ENCODE data around the gene KRTAP5-2. TPM values are rescaled to one million over a fixed set of nuclear protein-coding genes. Genes with fewer than 3 reads are reported as not detected.

The KRTAP5-2 gene
- total RNA-seq, 4 donors from 2014 or later = 1.7 to 12.0 (median 4.6) TPM; not detected in 1

DNA sequence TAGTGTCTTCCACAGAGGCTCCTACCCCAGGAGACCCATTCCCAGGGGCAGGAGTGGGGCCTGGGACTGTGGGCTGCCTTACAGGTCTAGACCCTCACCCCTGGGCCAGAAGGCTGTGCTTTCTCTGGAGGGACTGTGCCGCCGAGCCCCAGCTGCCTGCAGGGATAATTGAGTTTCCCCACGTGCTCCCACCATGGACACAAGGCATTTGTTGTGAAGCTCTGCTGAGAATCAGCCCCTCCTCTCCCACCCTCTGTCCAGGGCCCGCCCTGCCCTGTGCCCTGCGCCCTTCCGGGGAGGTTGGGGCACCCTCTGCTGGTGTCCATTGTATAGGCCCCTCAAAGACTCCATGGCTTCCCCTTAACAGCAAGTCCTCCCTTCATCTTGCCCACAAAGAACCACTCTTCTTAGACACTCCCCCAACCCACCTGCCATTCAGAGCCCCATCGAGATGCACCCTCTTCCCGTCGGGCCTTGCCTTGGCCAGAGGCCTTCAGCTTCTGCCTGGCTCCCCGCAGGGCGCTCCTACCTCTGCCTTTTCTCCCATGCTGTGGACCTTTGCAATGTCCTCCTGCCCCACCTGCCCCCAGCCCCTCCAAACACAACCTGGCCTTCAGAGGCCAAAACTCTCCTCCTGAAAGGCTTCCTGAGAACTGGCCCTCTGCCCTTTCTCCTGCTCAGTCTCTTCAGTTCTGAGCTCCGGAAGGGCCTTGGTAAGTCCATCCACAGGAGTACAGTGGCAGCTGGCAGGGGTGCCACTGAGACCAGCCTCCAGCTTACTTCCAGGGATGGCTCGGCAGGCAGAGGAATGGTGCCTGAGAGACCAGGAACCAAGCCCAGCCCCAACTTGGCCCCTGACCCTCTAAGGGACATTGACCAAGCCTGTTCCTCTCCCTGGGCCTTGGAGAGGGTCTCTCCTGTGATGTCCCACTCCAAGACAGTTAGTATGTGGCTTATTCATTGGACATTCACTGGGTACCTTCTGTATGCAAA is 48.5 kb downstream of the KRTAP5-2 start:
- Histone ChIP-seq H3K4me1 (peaks cover 34% of the 10 kb centered on the region), H3K27me3 (peaks cover 53% of the 10 kb centered on the region), H3K36me3 (no peaks in the 10 kb centered on the region), H3K27ac (no peak overlapping the region), H3K9me3 (no peaks in the 10 kb centered on the region), H3K4me3 (no peak overlapping the region)
- 84% methylated on average over 10 of the region's 13 CpGs for WGBS
- TF ChIP-seq POLR2A (IDR thresholded peaks at IDR 0.05) = no peak
- no peak for DNase-seq (ENCODE audit: low spot score in 2 of 2)

DNA sequence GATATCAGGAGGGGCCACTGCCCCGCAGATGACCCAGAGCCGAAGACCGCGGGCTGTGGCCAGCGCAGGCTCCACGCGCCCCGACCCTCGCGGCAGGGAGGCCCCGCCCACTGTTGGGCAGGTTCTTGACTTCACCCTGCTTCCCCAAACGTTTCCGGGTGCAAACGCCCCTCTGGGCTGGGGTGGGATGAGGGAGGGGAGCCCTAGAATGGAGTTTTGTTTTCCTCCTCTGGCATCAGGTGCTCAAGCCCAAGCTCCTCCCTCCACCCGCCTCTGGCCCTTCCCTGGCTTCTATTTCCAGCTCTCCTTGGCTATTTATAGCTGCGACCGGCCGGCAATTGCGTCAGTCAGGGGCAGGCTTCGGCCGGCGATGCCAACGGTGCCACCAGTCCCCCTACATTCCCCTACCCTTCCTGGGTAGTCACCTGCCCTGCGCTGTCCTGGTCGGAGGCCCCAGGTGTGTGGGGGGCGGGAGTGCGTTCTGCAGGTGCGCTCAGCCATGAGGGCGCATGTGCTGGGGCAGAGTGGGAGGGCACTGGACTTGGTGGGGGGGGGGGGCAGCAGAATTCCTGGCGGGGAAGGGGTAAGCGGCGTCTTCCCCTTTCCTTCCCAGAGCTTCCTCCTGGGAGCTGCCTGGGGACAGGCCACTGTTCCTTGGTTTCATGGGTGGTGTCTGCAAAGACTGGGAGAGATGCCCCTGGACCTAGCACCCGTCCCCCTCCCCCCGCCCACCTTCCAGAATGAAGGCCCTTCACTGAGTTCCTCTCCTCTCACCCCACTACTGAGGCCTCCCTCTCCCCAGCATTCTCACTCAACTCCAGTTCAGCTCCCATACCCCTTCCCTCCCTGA is 49.6 kb downstream of the KRTAP5-2 start:
- H3K4me3 ChIP-seq = peak overlapping the region; percentile 39
- H3K36me3 ChIP-seq = no peaks in the 10 kb centered on the region
- peaks cover 30% of the 10 kb centered on the region for H3K4me1 ChIP-seq
- peak; percentile 19 for TF ChIP-seq EP300 (IDR thresholded peaks at IDR 0.05)
- TF ChIP-seq, protein P1, sequence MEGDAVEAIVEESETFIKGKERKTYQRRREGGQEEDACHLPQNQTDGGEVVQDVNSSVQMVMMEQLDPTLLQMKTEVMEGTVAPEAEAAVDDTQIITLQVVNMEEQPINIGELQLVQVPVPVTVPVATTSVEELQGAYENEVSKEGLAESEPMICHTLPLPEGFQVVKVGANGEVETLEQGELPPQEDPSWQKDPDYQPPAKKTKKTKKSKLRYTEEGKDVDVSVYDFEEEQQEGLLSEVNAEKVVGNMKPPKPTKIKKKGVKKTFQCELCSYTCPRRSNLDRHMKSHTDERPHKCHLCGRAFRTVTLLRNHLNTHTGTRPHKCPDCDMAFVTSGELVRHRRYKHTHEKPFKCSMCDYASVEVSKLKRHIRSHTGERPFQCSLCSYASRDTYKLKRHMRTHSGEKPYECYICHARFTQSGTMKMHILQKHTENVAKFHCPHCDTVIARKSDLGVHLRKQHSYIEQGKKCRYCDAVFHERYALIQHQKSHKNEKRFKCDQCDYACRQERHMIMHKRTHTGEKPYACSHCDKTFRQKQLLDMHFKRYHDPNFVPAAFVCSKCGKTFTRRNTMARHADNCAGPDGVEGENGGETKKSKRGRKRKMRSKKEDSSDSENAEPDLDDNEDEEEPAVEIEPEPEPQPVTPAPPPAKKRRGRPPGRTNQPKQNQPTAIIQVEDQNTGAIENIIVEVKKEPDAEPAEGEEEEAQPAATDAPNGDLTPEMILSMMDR (IDR thresholded peaks at IDR 0.05) = no peak
- H3K27me3 ChIP-seq = peaks cover 50% of the 10 kb centered on the region
- DNase-seq (ENCODE audit: low spot score in 2 of 2) = no peak
- no peak overlapping the region for H3K27ac ChIP-seq
- no peaks in the 10 kb centered on the region for H3K9me3 ChIP-seq
- WGBS = 22% methylated on average over 16 of the region's 34 CpGs

DNA sequence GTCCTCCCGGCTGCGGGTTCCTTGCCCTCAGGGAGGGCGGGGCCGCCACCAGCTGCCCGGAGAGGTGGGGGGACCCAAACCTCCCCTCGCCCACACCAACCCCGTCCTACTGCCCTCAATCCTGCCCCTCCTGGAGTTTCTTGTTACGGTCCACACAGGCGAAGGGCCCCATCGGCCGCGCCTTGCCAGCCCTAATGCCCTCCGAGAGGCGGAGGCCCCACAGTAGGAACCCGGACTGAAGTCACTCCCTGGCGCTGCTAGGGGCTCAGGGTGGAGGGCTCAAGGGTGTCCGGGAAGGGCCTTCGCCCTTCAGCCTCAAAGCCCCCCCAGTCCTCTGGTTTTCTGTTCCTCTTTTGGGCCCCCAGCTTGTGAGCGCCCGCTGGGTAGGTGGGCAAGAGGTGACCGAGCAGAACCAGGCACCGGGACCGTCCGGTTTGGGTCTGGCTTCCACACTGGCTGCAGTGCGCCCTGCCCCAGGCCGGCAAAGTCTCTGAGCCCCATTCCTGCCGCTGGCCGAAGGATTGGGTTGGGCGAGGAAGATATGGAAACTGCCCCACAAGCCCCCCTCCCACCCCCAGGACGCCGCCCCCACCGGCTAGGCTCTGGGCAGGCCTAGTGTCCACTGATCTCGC is 50.5 kb downstream of the KRTAP5-2 start:
- Histone ChIP-seq H3K4me3 (peak overlapping the region; percentile 39), H3K27ac (no peak overlapping the region), H3K36me3 (no peaks in the 10 kb centered on the region), H3K9me3 (no peaks in the 10 kb centered on the region), H3K27me3 (peaks cover 47% of the 10 kb centered on the region), H3K4me1 (peaks cover 30% of the 10 kb centered on the region)
- 12% methylated on average over 17 of the region's 33 CpGs for WGBS
- no peak for DNase-seq (ENCODE audit: low spot score in 2 of 2)
- no peak for TF ChIP-seq POLR2AphosphoS5 (IDR thresholded peaks at IDR 0.05)

Other genes with a start within 250 kb of the KRTAP5-2 start
- under 1 TPM in 2 of 4 donors, not detected in 2; 0.26 to 0.30 TPM for gene BRSK2, start 208.4 kb downstream of the KRTAP5-2 start, total RNA-seq
- 100 to 1,000 TPM in 1 of 4 donors, 10 to 100 TPM in 3; 63.8 to 104 (median 95.8) TPM for gene MOB2, start 111.5 kb downstream of the KRTAP5-2 start, total RNA-seq
- 1 to 10 TPM; 1.9 to 4.8 (median 3.0) TPM for gene DUSP8, start 26.0 kb downstream of the KRTAP5-2 start, total RNA-seq
- 1 to 10 TPM in 2 of 4 donors, not detected in 2; 1.0 to 1.2 TPM for gene KRTAP5-1, start 13.0 kb downstream of the KRTAP5-2 start, total RNA-seq
- gene KRTAP5-3, start 10.2 kb upstream of the KRTAP5-2 start, total RNA-seq = 10 to 100 TPM in 1 of 4 donors, 1 to 10 TPM in 2, not detected in 1; 3.7 to 14.9 (median 4.4) TPM
- gene KRTAP5-4, start 23.8 kb upstream of the KRTAP5-2 start, total RNA-seq = 1 to 10 TPM in 2 of 4 donors, under 1 TPM in 1, not detected in 1; 0.55 to 3.6 (median 3.5) TPM
- gene KRTAP5-5, start 31.5 kb upstream of the KRTAP5-2 start, total RNA-seq = 1 to 10 TPM in 2 of 4 donors, under 1 TPM in 1, not detected in 1; 0.79 to 2.7 (median 1.2) TPM
- 10 to 100 TPM in 1 of 4 donors, 1 to 10 TPM in 1, not detected in 2; 2.3 to 24.1 TPM for gene KRTAP5-6, start 98.9 kb upstream of the KRTAP5-2 start, total RNA-seq
- gene IFITM10, start 152.3 kb upstream of the KRTAP5-2 start, total RNA-seq = 1 to 10 TPM; 2.6 to 7.6 (median 6.9) TPM
- gene CTSD, start 165.6 kb upstream of the KRTAP5-2 start, total RNA-seq = 100 to 1,000 TPM; 319 to 596 (median 469) TPM
- gene SYT8, start 236.7 kb upstream of the KRTAP5-2 start, total RNA-seq = 100 to 1,000 TPM; 141 to 280 (median 193) TPM
- gene TNNI2, start 240.7 kb upstream of the KRTAP5-2 start, total RNA-seq = 10 to 100 TPM; 17.4 to 63.6 (median 27.2) TPM

Measured in suprapubic skin (tissue), 4 donors.